HL-60 (cell line): ENCODE results near the gene DENND6B.

Experiments used
- GABPA ChIP-seq: IDR thresholded peaks from 2 replicates; pipeline ENCODE4 v1.6.1; 2012; ENCODE audit warnings: low read depth
- TF ChIP-seq, protein P1 (sequence below): IDR thresholded peaks from one replicate; pipeline ENCODE4 v1.5.1; 2011; ENCODE audit warnings: low read length, control low read depth, inconsistent platforms; ENCODE audit not compliant: insufficient read depth

DNA sequence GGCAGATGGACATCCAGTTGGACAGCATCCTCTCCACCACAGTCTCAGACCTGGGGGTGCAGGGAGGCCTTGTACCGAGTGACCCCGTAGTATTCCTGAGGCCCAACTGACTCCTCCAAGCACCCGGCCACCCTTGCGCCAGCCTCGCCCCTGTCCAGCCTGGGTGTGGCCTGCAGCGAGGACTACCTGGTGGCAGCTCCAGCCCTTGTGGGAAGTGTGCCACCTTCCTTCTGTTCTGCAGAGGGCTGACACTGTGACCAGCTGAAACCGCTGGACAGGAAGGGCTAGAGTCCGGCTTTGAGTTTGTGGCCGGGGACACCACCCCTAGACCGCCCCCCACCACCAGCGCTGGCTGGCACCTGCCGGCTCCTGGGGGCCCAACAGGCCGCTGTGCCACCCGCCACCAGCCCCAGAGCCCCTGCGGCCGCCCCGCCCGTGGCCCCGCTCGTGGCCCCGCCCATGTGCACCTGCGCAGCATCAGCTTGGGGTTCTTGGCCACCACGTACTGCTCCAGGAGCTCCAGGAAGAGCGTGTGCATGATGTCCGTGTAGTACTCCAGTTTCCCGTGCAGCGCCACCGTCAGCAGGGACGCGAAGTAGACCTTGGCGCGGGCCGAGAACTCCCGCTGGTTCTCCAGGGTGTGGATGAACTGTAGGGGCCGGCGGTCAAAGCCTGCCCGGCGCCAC is 46.6 kb downstream of the DENND6B start:
- TF ChIP-seq, protein P1, sequence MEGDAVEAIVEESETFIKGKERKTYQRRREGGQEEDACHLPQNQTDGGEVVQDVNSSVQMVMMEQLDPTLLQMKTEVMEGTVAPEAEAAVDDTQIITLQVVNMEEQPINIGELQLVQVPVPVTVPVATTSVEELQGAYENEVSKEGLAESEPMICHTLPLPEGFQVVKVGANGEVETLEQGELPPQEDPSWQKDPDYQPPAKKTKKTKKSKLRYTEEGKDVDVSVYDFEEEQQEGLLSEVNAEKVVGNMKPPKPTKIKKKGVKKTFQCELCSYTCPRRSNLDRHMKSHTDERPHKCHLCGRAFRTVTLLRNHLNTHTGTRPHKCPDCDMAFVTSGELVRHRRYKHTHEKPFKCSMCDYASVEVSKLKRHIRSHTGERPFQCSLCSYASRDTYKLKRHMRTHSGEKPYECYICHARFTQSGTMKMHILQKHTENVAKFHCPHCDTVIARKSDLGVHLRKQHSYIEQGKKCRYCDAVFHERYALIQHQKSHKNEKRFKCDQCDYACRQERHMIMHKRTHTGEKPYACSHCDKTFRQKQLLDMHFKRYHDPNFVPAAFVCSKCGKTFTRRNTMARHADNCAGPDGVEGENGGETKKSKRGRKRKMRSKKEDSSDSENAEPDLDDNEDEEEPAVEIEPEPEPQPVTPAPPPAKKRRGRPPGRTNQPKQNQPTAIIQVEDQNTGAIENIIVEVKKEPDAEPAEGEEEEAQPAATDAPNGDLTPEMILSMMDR = no peak
- no peak for TF ChIP-seq GABPA
